Upper lobe of left lung (tissue), 4 donors: ENCODE results near the gene SLC25A38.

ENCODE experiments used
- CTCF ChIP-seq, 6 experiments: fragments of 450-650 bp in 4 of 6; fragments of 200-600 bp in 2 of 6; sonication (generic) in 2 of 6; IDR thresholded peaks; one replicate each; pipeline ENCODE4 v1.5.1; 2016 to 2019; ENCODE audit warnings: antibody characterized with exemption in 6 of 6
- POLR2A ChIP-seq, 4 donors: fragments of 450-650 bp; IDR thresholded peaks; one replicate each; pipeline ENCODE4 v1.5.1; 2016 to 2017; ENCODE audit warnings: antibody characterized with exemption in 4 of 4, mild to moderate bottlenecking in 2 of 4

GRCh38 chr3:39347586-39347876 is 35.6 kb upstream of the SLC25A38 start:
- TF ChIP-seq POLR2A (IDR thresholded peaks at IDR 0.05) (no peak), CTCF (IDR thresholded peaks at IDR 0.05) (no peak)
